ENCODE data around the gene ACADSB. TPM values are rescaled to one million over a fixed set of nuclear protein-coding genes. Genes with fewer than 3 reads are reported as not detected.

ACADSB gene
- polyA plus RNA-seq, 1 donor from 2014 or later, result 20.3 TPM

DNA sequence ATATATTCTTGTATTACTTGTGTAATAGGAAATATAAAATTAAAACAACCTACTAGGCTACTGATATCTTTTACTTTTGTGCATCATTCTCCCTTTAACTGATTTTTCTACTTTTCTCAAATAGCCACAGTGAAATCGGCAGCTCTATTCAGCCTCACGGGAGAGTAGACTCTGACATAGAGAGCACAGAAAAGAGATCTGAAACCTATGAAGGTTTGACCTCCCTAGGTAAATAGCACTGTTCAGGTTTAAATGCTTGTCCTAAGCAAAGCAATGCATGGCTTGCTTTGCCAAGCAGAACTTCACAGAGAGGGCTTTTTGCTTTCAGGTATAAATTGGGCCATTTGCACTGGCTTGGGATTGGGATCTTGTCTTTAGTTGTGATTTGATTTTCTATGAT, 53.1 kb downstream of the ACADSB start:
- no peaks in the 10 kb centered on the region for H3K36me3 ChIP-seq (ENCODE audit: insufficient read depth, low read length)
- no peaks in the 10 kb centered on the region for H3K9me2 ChIP-seq (ENCODE audit: insufficient read depth, low read length)
- H3F3A ChIP-seq (ENCODE audit: insufficient read depth, low read length, poor library complexity, severe bottlenecking), result no peaks in the 10 kb centered on the region
- peaks cover 18% of the 10 kb centered on the region for H3K27me3 ChIP-seq (ENCODE audit: insufficient read depth, low read depth, low read length)
- no peaks in the 10 kb centered on the region for H4K20me1 ChIP-seq (ENCODE audit: insufficient read depth)
- H3K27ac ChIP-seq (ENCODE audit: low read length), result no peak overlapping the region
- no peak overlapping the region for H3K9ac ChIP-seq (ENCODE audit: low read length)
- H3K4me3 ChIP-seq (ENCODE audit: low read length), result no peak overlapping the region
- TF ChIP-seq TAF1 (IDR thresholded peaks at IDR 0.05; ENCODE audit: low read depth), result no peak
- TF ChIP-seq SMC3 (conservative IDR thresholded peaks at IDR 0.05; ENCODE audit: poor library complexity), result no peak
- TF ChIP-seq, protein P1, sequence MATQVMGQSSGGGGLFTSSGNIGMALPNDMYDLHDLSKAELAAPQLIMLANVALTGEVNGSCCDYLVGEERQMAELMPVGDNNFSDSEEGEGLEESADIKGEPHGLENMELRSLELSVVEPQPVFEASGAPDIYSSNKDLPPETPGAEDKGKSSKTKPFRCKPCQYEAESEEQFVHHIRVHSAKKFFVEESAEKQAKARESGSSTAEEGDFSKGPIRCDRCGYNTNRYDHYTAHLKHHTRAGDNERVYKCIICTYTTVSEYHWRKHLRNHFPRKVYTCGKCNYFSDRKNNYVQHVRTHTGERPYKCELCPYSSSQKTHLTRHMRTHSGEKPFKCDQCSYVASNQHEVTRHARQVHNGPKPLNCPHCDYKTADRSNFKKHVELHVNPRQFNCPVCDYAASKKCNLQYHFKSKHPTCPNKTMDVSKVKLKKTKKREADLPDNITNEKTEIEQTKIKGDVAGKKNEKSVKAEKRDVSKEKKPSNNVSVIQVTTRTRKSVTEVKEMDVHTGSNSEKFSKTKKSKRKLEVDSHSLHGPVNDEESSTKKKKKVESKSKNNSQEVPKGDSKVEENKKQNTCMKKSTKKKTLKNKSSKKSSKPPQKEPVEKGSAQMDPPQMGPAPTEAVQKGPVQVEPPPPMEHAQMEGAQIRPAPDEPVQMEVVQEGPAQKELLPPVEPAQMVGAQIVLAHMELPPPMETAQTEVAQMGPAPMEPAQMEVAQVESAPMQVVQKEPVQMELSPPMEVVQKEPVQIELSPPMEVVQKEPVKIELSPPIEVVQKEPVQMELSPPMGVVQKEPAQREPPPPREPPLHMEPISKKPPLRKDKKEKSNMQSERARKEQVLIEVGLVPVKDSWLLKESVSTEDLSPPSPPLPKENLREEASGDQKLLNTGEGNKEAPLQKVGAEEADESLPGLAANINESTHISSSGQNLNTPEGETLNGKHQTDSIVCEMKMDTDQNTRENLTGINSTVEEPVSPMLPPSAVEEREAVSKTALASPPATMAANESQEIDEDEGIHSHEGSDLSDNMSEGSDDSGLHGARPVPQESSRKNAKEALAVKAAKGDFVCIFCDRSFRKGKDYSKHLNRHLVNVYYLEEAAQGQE (IDR thresholded peaks at IDR 0.05; ENCODE audit: borderline replicate concordance), result no peak
- TF ChIP-seq EZH2 (IDR thresholded peaks at IDR 0.05; ENCODE audit: borderline replicate concordance, insufficient read depth, low read length, poor library complexity, severe bottlenecking), result no peak
- TF ChIP-seq, protein P2, sequence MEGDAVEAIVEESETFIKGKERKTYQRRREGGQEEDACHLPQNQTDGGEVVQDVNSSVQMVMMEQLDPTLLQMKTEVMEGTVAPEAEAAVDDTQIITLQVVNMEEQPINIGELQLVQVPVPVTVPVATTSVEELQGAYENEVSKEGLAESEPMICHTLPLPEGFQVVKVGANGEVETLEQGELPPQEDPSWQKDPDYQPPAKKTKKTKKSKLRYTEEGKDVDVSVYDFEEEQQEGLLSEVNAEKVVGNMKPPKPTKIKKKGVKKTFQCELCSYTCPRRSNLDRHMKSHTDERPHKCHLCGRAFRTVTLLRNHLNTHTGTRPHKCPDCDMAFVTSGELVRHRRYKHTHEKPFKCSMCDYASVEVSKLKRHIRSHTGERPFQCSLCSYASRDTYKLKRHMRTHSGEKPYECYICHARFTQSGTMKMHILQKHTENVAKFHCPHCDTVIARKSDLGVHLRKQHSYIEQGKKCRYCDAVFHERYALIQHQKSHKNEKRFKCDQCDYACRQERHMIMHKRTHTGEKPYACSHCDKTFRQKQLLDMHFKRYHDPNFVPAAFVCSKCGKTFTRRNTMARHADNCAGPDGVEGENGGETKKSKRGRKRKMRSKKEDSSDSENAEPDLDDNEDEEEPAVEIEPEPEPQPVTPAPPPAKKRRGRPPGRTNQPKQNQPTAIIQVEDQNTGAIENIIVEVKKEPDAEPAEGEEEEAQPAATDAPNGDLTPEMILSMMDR (IDR thresholded peaks at IDR 0.05; ENCODE audit: poor library complexity, severe bottlenecking), result no peak
- no peak for TF ChIP-seq MXI1 (conservative IDR thresholded peaks at IDR 0.05; ENCODE audit: poor library complexity, severe bottlenecking)
- TF ChIP-seq POLR2AphosphoS5 (IDR thresholded peaks at IDR 0.05), result no peak
- TF ChIP-seq RAD21 (conservative IDR thresholded peaks at IDR 0.05), result no peak
- TF ChIP-seq EP300 (conservative IDR thresholded peaks at IDR 0.05; ENCODE audit: poor library complexity, severe bottlenecking), result no peak
- no peak overlapping the region for H3K4me2 ChIP-seq (ENCODE audit: low read length)
- no peaks in the 10 kb centered on the region for H3K79me2 ChIP-seq (replicated peaks; ENCODE audit: insufficient read depth, low read length)
- H3K9me3 ChIP-seq (ENCODE audit: low read length), result no peaks in the 10 kb centered on the region
- no peak overlapping the region for H2AFZ ChIP-seq (ENCODE audit: low read depth, low read length)

DNA sequence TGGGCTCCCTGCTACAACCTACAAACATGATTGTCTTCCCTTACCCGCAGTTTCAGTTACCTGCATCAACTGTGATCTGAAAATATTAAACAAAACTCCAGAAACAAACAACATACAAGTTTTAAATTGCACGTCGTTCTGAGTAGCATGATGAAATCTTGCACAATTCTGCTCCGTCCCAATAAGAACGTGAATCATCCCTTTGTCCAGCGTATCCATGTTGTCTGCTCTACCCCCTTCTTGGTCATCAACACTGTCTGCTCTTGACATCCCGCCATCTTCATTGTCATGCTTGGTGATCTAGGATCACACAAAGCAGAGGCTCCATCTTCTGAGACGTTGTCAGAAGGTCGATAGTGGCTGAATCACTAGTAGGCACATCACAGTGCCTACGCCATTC, 53.9 kb downstream of the ACADSB start:
- Histone ChIP-seq H3K9me3 (ENCODE audit: low read length) (no peaks in the 10 kb centered on the region), H3K36me3 (ENCODE audit: insufficient read depth, low read length) (no peaks in the 10 kb centered on the region), H3F3A (ENCODE audit: insufficient read depth, low read length, poor library complexity, severe bottlenecking) (no peaks in the 10 kb centered on the region), H3K9me2 (ENCODE audit: insufficient read depth, low read length) (no peaks in the 10 kb centered on the region), H3K27ac (ENCODE audit: low read length) (no peak overlapping the region), H3K27me3 (ENCODE audit: insufficient read depth, low read depth, low read length) (peaks cover 23% of the 10 kb centered on the region), H3K9ac (ENCODE audit: low read length) (no peak overlapping the region), H4K20me1 (ENCODE audit: insufficient read depth) (no peaks in the 10 kb centered on the region), H2AFZ (ENCODE audit: low read depth, low read length) (no peak overlapping the region), H3K4me2 (ENCODE audit: low read length) (no peak overlapping the region), H3K79me2 (replicated peaks; ENCODE audit: insufficient read depth, low read length) (no peaks in the 10 kb centered on the region), H3K4me3 (ENCODE audit: low read length) (no peak overlapping the region)
- TF ChIP-seq, protein P1 (IDR thresholded peaks at IDR 0.05; ENCODE audit: borderline replicate concordance), result no peak
- TF ChIP-seq MXI1 (conservative IDR thresholded peaks at IDR 0.05; ENCODE audit: poor library complexity, severe bottlenecking) (no peak), EP300 (conservative IDR thresholded peaks at IDR 0.05; ENCODE audit: poor library complexity, severe bottlenecking) (no peak), RAD21 (conservative IDR thresholded peaks at IDR 0.05) (no peak), POLR2AphosphoS5 (IDR thresholded peaks at IDR 0.05) (no peak), SMC3 (conservative IDR thresholded peaks at IDR 0.05; ENCODE audit: poor library complexity) (no peak), TAF1 (IDR thresholded peaks at IDR 0.05; ENCODE audit: low read depth) (no peak), EZH2 (IDR thresholded peaks at IDR 0.05; ENCODE audit: borderline replicate concordance, insufficient read depth, low read length, poor library complexity, severe bottlenecking) (no peak)
- TF ChIP-seq, protein P2 (IDR thresholded peaks at IDR 0.05; ENCODE audit: poor library complexity, severe bottlenecking), result no peak
